HG03457 (cell line): ENCODE results near the gene SOX5.
"Not testable (repeated sequence)": the region's sequence is repeated elsewhere in the genome, so short reads cannot be mapped to it uniquely, and the experiment has no call there.

ENCODE experiments used
- ATAC-seq: cut with Tn5 transposase; IDR thresholded peaks from one replicate; pipeline ENCODE4 v1.9.1; 2021; ENCODE audit warnings: moderate number of reproducible peaks; ENCODE audit not compliant: unreplicated experiment

SOX5 gene

DNA sequence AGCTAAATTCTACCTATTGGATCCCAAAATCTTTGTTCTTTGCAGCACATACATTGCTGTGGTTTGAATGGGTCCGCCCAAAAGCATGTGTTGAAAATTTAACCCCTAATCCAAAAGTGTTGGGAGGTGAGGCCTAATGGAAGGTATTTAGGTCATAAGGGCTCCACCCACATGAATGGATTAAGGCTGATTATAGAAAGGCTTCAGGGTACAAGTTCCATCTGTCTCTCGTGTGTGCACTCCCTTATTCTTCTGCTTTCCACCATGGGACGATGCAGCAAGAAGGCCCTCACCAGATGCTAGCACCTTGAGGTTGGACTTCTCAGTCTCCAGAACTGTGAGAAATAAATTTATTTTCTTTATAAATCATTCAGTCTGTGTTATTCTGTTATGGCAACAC lies 190.9 kb downstream of the SOX5 start:
- no peak for ATAC-seq

DNA sequence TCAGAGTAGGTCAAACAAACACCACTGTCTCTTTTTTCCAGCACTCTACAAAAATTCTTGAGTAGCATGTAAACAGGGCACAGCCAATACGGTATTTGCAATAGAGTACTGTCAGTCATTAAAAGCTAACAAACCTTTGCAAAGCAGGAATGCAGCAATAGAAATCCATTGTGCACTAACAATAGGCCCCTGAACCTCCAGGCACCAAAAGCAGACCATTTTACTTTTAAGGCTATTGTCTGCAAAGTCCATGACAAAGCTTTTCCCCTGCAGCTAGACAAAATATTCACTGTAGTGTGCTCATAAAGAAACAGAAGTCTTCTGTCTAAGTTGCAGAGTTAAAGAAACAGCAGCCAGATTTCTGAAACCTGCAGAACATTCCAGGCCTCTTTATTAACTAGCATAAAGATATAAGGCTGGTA lies 191.9 kb downstream of the SOX5 start:
- ATAC-seq = no peak

DNA sequence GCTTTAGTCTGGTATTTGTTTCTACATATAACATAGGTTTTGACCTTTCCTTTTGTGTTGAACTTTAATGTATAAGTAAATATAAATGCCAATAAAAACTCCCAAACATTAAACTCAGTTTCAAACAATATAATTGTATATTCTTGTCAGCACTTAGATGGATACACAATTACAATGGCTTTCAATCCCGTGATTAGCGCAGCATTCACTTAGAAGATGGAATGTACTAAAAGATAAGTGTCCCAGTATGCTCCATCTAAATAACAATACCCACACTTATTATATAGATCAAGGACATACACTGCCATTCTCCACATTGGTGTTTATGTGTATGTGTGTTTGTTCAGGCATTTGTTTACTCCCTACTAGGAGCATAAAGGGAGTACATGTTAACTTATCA lies 193.1 kb downstream of the SOX5 start:
- no peak for ATAC-seq

DNA sequence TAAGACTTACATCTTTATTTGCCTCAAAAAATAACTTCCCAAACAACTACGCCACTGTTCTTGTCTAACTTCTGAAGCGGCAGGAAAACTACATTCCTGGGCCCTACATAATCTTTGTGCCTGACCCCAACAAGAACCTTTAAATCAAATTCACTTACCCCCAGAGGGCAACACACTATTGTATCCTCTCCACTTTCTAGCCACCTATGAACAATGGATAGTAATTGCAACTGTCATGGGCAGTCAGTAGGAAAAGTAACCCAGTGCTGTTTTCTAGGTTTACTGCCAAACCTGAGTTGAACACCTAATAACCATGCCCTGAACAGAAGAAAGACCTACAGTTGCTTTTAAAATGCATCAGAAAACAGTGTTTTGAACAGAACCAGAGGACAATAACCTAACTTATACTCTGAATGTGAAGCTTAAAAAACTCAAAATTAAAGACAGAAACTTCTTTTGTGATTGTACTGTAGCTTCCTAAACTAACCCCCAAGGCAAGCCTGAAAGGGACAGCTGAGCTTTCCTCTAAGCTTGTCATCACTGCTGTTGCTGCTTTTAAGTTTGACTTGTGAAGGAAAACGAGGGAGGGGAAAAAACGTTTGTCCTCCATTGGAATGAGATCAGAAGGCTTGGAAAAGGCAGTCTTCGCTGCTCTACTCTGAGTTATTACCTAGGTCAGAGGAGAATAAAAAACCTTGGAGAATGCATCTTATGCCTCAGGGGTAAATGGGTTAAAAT lies 195.7 kb downstream of the SOX5 start:
- ATAC-seq = no peak

DNA sequence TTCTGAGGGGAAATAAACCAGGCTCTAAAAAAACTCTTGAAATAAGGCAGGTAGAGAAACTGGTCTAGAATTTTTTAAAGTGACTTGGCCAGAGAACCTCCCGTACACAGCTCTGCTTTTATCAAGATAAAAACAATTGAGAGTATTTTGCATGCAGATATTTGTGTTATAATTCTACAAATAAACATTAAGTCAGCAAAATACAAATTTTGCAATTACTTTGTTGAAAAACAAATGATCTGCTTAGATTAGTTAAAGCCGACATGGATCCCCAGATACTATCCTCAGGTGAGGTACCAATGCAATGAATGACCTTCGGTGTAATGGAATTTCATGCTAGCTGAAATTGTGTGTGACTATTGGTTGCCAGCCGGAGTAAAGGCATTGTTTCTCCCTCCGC lies 197.2 kb downstream of the SOX5 start:
- ATAC-seq = no peak

DNA sequence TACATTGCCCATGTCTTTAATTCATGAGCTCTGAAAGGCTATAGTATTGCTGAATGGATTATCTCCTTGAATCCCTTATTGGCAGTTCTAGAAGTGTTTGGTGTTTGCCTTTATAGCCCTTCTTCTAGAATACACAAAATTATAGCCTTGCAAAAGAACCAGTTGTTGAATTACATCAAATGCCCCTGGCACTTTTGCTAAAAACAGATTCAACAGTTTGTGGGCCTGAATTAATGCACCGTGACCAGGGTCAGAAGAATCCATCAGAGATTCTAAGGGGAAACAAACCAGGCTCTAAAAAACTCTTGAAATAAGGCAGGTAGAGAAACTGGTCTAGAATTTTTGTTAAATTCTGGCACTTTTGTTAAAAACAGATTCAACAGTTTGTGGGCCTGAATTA lies 197.8 kb downstream of the SOX5 start:
- no peak for ATAC-seq

DNA sequence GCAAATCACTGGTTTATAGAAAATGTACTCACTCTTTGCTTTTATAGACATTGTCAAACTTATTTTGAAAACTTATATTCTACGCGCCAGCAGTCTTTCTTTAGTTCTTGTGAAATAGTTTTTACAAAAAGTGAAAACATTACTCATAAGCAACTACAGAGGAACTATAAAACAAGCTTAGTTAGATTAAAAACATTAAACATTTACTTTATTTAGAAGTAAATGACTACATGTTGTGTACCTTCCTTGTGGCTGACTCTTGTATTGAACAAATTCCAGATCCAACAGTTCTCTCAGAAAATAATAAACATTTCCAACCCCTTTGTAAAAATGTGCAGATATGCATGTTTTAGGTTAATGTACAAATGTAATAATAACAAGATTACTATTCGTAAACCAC lies 198.5 kb downstream of the SOX5 start:
- no peak for ATAC-seq

DNA sequence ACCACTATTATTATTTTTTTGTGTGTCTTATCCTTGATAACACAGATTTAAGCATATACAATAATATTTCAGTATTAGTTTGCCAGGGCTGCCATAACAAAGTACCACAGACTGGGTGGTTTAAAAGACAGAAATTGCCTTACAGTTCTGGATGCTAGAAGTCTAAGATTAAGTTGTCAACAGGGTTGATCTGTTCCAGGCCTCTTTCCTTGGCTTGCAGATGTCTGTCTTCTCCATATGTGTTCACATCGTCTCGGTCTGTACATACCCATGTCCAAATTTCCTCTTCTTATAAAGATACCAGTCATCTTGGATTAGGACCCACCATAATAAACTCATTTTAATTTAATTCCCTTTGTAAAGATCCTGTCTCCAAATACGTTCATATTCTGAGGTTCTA lies 204.8 kb downstream of the SOX5 start:
- no peak for ATAC-seq

DNA sequence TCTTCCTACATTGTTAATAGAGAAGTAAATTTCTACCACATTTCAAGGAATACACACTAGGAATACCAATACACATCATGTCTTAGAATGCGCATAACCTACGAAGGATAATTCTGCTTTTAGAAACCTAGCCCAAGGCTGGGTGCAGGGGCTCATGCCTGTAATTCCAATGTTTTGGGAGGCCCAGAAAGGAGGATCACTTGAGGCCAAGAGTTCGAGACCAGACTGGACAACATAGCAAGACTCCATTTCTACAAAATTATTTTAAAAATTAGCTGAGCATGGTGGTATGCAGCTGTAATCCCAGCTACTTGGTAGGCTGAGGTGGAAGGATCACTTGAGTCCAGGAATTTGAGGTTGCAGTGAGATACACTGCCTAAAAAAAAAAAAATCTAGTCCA lies 206.9 kb downstream of the SOX5 start:
- ATAC-seq = no peak

DNA sequence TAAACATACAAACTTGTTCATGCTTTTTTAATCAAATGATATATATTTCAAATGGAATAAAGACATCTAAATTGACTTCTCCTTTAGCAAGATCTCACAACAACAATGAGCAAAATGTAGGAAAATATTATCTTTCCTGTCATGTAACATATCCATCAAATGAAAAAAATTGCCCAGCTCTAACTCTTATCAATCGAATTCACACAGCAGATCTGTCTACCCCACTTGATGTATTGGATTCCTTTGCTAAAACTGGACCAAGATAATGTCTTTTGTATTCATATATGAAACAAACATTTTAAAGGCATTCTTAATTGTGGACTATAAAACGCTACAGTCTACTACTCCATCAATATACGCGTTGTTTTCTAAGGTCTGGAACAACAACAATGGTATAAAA lies 218.0 kb downstream of the SOX5 start:
- ATAC-seq = no peak

DNA sequence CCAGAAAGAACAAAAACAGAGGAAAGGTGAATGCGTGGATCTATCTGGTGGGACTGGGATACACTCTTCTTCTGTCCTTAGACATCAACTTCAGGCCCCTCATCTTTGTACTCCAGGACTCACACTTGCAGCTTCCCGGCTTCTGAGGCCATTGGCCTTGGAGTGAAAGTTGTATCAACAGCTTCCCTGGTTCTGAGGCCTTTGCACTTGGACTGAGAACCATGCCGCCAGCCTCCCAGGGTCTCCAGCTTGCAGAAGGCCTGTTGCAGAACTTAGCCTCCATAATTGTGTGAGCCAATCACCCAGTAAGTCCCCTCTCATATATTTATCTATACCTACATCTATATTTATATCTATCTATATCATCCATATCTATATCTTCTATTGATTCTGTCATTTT lies 218.4 kb downstream of the SOX5 start:
- no peak for ATAC-seq

DNA sequence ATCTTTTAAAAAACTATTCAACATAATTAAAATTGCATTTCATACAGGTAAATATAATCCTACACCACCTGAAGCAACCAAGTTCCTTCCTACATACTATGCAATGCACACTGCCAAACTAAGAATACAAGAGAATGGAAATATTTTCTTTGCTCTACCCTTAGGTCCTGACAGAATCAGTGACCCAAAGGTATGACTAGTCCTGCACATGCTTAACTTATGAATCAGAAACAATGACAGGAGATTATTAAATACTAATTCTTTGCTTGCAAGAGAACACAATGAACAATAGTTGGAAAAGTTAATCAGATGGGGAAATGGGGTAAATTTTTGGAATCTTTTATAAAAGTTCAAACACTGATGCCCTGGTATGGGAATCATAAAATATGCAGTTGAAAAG lies 220.1 kb downstream of the SOX5 start:
- ATAC-seq = no peak

DNA sequence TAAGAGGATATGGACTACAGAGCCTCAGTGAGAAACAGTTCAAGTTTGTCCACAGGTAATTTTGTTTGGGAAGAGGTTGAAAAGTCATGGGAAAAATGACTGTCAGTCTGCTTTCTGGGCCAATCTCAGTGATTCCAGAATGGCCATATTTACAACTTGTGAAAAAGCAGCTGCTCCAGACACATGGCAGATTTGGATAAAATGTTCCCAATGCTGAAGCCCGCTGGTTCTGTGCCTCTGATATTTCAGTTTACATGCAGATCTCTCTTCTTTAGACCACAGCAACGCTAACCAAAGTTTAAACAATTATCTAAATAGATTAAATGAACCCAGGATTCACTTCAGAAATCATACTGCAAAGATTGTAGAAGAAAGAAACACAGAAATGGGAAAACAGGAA lies 222.8 kb downstream of the SOX5 start:
- ATAC-seq = no peak

DNA sequence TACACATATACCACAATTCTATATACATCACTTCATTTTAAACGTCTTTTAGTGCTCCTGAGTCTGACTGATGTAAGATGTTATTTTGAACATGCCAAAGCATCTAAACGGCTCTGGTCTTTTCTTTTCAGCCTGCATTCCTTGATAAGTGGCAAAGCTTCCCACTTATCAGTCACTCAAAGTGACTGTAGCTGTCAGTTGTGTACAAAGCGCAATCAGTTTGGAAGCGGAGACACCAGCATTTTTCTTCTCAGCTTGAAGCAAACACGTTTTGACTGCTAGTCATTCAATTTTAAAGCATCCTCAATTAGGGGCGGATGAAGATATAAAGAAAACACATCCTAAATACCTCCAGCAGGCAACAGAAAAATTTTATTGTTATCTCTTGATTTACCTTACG lies 226.8 kb downstream of the SOX5 start:
- no peak for ATAC-seq

DNA sequence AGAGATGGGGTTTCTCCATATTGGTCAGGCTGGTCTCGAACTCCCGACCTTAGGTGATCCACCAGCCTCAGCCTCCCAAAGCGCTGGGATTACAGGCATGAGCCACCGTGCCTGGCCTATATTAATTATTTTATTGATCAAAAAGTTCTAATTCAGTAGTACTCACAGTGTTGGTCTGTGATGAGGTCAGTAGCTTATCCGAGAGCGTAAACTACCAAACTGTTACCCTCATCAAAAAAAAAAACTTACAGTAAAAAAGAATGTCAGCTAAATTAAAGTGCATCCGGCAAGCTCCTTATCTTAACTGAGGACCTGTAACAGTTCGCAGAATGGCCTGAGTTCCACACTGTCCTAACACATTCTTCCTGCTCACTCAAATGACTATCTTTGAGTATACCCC lies 228.2 kb downstream of the SOX5 start:
- no peak for ATAC-seq

DNA sequence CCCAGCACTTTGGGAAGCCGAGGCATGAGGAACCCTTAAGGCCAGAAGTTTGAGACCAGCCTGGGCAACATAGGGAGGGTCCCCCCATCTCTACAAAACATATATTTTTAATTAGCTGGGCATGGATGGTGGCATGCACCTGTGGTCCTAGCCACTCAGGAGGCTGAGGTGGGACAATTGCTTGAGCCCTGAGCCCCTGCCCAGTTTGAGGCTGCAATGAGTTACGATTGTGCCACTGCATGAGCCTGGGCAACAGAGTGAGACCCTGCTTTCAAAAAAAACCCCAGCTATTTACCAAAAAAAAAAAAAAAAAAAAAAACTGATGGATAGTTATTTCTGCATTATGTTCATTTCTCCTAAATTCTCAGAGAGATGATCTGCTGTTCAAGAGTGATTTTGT lies 230.0 kb downstream of the SOX5 start:
- no peak for ATAC-seq

DNA sequence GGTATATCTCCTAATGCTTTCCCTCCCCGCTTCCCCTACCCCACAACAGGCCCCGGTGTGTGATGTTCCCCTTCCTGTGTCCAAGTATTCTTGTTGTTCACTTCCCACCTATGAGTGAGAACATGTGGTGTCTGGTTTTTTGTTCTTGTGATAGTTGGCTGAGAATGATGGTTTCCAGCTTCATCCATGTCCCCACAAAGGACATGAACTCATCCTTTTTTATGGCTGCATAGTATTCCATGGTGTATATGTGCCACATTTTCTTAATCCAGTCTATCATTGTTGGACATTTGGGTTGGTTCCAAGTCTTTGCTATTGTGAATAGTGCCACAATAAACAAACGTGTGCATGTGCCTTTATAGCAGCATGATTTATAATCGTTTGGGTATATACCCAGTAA lies 239.1 kb downstream of the SOX5 start:
- ATAC-seq = not testable (repeated sequence)

DNA sequence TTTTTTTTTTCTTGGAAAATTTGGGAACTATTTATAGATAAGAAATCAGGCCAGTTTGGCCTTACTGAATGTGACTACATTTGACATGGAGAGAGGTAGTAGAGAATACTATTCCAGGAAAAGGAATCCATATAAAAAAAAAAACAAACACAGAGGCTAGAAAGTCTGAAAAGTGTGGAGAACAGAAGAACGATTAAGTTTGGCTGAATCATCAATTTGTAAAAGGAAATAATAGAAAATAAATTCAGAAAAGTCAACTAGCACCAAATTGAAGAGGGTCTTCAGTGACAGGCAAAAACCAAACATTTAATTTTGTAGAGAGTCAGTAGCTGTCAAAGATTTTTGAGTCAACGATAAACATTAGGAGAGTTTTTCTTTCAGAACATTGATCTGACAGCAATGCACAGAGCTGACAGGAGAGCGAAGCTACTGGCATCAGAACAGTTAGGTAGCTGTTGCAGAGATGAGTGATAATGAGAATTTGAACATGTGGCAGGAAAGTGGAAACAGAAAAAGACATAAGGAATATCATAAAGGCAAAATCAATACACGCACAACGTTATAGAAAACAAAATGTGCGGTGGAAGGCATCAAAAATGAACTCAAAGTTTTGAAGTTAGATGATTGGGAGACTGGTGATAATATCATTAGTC lies 241.2 kb downstream of the SOX5 start:
- ATAC-seq = no peak

DNA sequence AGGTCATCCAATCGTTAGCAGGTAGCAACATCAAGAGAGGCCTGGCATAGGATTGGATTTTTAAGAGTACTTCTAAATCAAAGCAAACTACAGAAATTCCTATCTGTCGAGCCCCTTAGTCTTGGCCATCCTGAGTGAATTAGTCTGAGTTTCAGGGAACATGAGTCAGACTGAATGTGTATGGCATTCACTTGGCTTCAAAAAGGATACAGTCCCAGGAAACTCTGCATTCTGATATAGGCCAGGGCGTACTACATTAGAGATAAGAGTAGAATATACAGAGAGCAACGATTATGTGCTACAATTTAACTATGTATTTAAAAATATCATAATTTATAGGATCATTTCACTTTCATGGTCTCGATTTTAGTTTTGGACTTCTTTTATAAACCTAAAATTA lies 242.2 kb downstream of the SOX5 start:
- ATAC-seq = no peak

DNA sequence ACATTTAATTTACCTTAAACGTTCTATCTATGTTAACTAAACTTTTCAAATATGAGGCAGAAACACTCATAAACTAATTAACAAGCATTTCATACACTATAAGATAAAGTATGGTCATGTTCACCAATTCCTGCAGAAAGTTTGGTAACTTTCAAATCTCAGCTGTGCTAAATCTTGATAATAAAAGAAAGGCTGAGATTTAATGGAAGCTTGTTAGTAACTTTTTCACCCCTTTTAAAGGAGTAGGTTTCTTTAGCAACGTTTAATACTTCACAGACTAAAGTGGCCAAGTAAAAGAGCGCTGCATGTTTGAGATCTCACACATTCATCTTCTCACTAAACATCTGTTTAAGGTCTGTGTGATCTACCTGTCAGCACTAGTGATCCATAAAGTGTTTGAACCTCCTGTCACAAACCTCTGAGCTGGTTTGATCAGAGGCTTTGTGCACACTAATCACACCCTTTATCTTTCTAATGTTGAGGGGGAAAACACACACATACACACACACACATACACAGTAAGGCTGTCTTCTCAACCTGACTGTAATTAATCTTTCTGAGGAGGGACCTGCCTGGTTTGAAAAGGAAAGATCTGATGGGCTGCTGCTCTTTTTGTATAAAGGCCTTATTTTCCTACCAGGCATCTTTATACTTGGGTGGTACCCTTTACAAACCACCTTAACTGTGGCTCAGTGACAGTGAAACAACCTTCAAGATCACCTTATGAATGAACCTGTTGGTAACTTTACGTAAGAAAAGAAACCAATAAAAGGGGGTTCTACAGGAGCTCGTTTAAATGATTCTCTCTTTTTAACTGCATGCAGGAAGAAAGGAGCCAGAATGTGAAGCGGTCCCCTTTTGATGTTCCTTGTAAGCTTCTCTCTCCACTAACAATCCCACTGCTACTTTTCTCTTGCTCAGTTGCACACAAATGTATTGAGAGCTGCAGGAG lies 244.2 kb downstream of the SOX5 start:
- no peak for ATAC-seq

DNA sequence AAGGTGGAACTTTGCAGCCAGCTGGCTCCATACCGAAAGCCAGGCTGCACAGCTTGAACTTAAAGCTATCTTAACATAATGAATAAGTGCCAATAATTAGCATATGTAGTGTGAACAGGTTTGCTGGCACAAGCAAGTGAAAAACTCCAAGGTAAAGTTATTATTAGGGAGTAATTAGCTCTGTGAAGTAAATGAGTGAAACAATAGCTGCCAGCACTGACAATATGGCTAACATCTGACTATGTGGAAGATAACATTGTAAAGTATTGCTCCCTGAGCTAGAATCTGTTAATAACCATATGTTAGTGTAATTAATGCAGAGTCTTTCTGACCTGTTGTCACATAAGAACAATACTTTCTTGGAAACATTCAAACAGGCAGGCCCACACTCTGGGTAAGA lies 246.4 kb downstream of the SOX5 start:
- ATAC-seq = no peak

DNA sequence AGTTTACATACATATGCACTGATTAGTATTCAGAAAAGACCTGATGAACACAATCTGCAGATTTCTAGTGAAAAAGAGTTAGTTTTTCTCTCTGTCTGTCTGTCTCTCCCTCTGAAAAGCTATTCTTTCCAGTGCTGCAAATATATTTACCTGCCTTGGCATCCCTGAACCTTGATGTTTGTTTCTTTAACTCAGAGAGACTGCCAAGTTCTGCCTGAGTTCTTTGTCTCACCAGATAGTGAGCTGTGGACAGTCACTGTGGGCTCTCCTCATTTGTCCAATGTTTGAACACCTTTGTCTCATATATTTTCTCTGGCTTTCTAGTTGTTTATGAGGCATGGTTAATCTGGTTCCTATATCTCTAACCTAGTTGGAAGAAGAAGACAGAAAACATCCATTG lies 250.4 kb downstream of the SOX5 start:
- ATAC-seq = no peak
